Dendritic cell treated with granulocyte-macrophage colony-stimulating factor and Interleukin-4, amounts not matched to agents 40 ng/mL and 50 ng/mL, for 4 days (primary cell): ENCODE results near the gene HOXC12.

Experiments
- H3K27ac Mint-ChIP-seq: one replicate; pipeline ENCODE4 v1.8.0; 2022; ENCODE audit warnings: mild to moderate bottlenecking, mixed read lengths
- H3K27me3 Mint-ChIP-seq: one replicate; pipeline ENCODE4 v1.8.0; 2022; ENCODE audit warnings: mild to moderate bottlenecking, mixed read lengths
- H3K36me3 Mint-ChIP-seq: one replicate; pipeline ENCODE4 v1.8.0; 2022; ENCODE audit warnings: low read depth, mixed read lengths
- H3K4me1 Mint-ChIP-seq: one replicate; pipeline ENCODE4 v1.8.0; 2022; ENCODE audit warnings: low read depth, mixed read lengths
- H3K4me3 Mint-ChIP-seq: one replicate; pipeline ENCODE4 v1.8.0; 2022; ENCODE audit warnings: mild to moderate bottlenecking, moderate library complexity, mixed read lengths
- H3K9me3 Mint-ChIP-seq: one replicate; pipeline ENCODE4 v1.8.0; 2022; ENCODE audit warnings: mixed read lengths
- intact Hi-C: fragments of 100-400 bp; cut with micrococcal nuclease; formaldehyde crosslinking; loops from one replicate; pipeline ENCODE4 v1.15.0; 2022

HOXC12 gene

GRCh38 chr12:54003625-54004024, 48.9 kb downstream of the HOXC12 start:
- H3K4me3 Mint-ChIP-seq: no peak overlapping the region
- no peaks in the 10 kb centered on the region for H3K36me3 Mint-ChIP-seq
- no peak overlapping the region for H3K27ac Mint-ChIP-seq
- no peaks in the 10 kb centered on the region for H3K9me3 Mint-ChIP-seq
- peaks cover 27% of the 10 kb centered on the region for H3K4me1 Mint-ChIP-seq
- H3K27me3 Mint-ChIP-seq: peaks cover 98% of the 10 kb centered on the region
- intact Hi-C loops: no loop called here

GRCh38 chr12:54004063-54004840, 49.5 kb downstream of the HOXC12 start:
- Mint-ChIP-seq H3K4me1 (peaks cover 30% of the 10 kb centered on the region), H3K4me3 (no peak overlapping the region), H3K9me3 (no peaks in the 10 kb centered on the region), H3K27me3 (peaks cover 97% of the 10 kb centered on the region), H3K36me3 (no peaks in the 10 kb centered on the region), H3K27ac (no peak overlapping the region)
- intact Hi-C loops: no loop called here

- Mint-ChIP-seq H3K27me3 (peaks cover 97% of the 10 kb centered on the region), H3K4me1 (peaks cover 35% of the 10 kb centered on the region)
These were observed 50.3 kb downstream of the HOXC12 start for GRCh38 chr12:54004841-54005530.

GRCh38 chr12:54005531-54005852, 50.8 kb downstream of the HOXC12 start:
- peaks cover 30% of the 10 kb centered on the region for H3K4me1 Mint-ChIP-seq
- no peak overlapping the region for H3K27ac Mint-ChIP-seq
- no peaks in the 10 kb centered on the region for H3K36me3 Mint-ChIP-seq
- no peak overlapping the region for H3K4me3 Mint-ChIP-seq
- peaks cover 97% of the 10 kb centered on the region for H3K27me3 Mint-ChIP-seq
- intact Hi-C loops: no loop called here
- no peaks in the 10 kb centered on the region for H3K9me3 Mint-ChIP-seq

More at GRCh38 chr12:54004841-54005530, 50.3 kb downstream of the HOXC12 start:
- Mint-ChIP-seq H3K4me3 (no peak overlapping the region), H3K9me3 (no peaks in the 10 kb centered on the region), H3K36me3 (no peaks in the 10 kb centered on the region), H3K27ac (no peak overlapping the region)
- intact Hi-C loops: no loop called here

GRCh38 chr12:54005853-54006558, 51.3 kb downstream of the HOXC12 start:
- peak overlapping the region; percentile 74 for H3K4me3 Mint-ChIP-seq
- H3K27me3 Mint-ChIP-seq: peaks cover 95% of the 10 kb centered on the region
- H3K27ac Mint-ChIP-seq: peak overlapping the region; percentile 30

GRCh38 chr12:54006559-54007220, 52.0 kb downstream of the HOXC12 start:
- Mint-ChIP-seq H3K4me1 (peaks cover 38% of the 10 kb centered on the region), H3K27ac (peak overlapping the region; percentile 30), H3K9me3 (no peaks in the 10 kb centered on the region), H3K36me3 (no peaks in the 10 kb centered on the region), H3K4me3 (peak overlapping the region; percentile 74), H3K27me3 (peaks cover 95% of the 10 kb centered on the region)
- intact Hi-C loops: loop anchor here (1.0 kb wide), 2 partner anchors 185 to 195 kb away; no protein-coding TSS in a partner anchor

More at GRCh38 chr12:54005853-54006558, 51.3 kb downstream of the HOXC12 start:
- intact Hi-C loops: loop anchor here (1.0 kb wide), 2 partner anchors 185 to 195 kb away; no protein-coding TSS in a partner anchor
- Mint-ChIP-seq H3K36me3 (no peaks in the 10 kb centered on the region), H3K9me3 (no peaks in the 10 kb centered on the region), H3K4me1 (peaks cover 31% of the 10 kb centered on the region)

GRCh38 chr12:54007538-54008259, 53.0 kb downstream of the HOXC12 start:
- no peak overlapping the region for H3K4me3 Mint-ChIP-seq
- peaks cover 39% of the 10 kb centered on the region for H3K4me1 Mint-ChIP-seq
- no peak overlapping the region for H3K27ac Mint-ChIP-seq
- no peaks in the 10 kb centered on the region for H3K36me3 Mint-ChIP-seq
- no peaks in the 10 kb centered on the region for H3K9me3 Mint-ChIP-seq
- peaks cover 93% of the 10 kb centered on the region for H3K27me3 Mint-ChIP-seq
- intact Hi-C loops: no loop called here

GRCh38 chr12:54008260-54008552, 53.5 kb downstream of the HOXC12 start:
- Mint-ChIP-seq H3K4me1 (peaks cover 39% of the 10 kb centered on the region), H3K27ac (no peak overlapping the region), H3K4me3 (no peak overlapping the region), H3K9me3 (no peaks in the 10 kb centered on the region), H3K36me3 (no peaks in the 10 kb centered on the region), H3K27me3 (peaks cover 93% of the 10 kb centered on the region)
- intact Hi-C loops: no loop called here
